Uterus (tissue), 4 donors: ENCODE measurements around the gene CBLC. TPM values are rescaled to one million over a fixed set of nuclear protein-coding genes. Genes with fewer than 3 reads are reported as not detected.

Source experiments
- DNase-seq, 2 donors: peaks; one replicate each; pipeline ENCODE4 v3.0.0-alpha.2; 2019 to 2020
- H3K27ac ChIP-seq, 2 donors: fragments of 200-600 bp; sonication (generic); 1 replicate in 1 of 2; 2 replicates in 1 of 2; pipeline ENCODE4 v1.5.1; 2016 to 2018
- H3K27me3 ChIP-seq, 2 donors: fragments of 200-600 bp; sonication (generic); one replicate each; pipeline ENCODE4 v1.5.1; 2018 to 2019; ENCODE audit warnings: control low read depth in 1 of 2
- H3K36me3 ChIP-seq, 2 donors: fragments of 200-600 bp; sonication (generic); one replicate each; pipeline ENCODE4 v1.5.1; 2019; ENCODE audit warnings: control low read depth in 1 of 2
- H3K4me1 ChIP-seq, 2 donors: fragments of 200-600 bp; sonication (generic); one replicate each; pipeline ENCODE4 v1.5.1; 2018 to 2019; ENCODE audit warnings: control low read depth in 1 of 2
- H3K4me3 ChIP-seq, 2 donors: fragments of 200-600 bp; sonication (generic); 1 replicate in 1 of 2; 2 replicates in 1 of 2; pipeline ENCODE4 v1.5.1; 2018 to 2019; ENCODE audit warnings: mild to moderate bottlenecking in 1 of 2
- H3K9me3 ChIP-seq, 2 donors: fragments of 200-600 bp; sonication (generic); one replicate each; pipeline ENCODE4 v1.5.1; 2019; ENCODE audit warnings: control low read depth in 1 of 2
- POLR2A ChIP-seq, 2 donors: fragments of 450-650 bp; IDR thresholded peaks; one replicate each; pipeline ENCODE4 v1.6.1; 2016; ENCODE audit warnings: antibody characterized with exemption in 2 of 2, mild to moderate bottlenecking in 1 of 2, moderate library complexity in 1 of 2
- intact Hi-C: fragments of 100-400 bp; cut with DNase I; formaldehyde crosslinking; loops from one replicate; pipeline ENCODE4 v1.15.1; 2023; ENCODE audit warnings: low total_unique reads
- total RNA-seq, 4 donors: library from RNA; depleted of rRNA in 3 of 4; stranded (reverse); fragments of >200 nt in 3 of 4; gene quantifications; one replicate each; pipeline versions ENCODE4 v1.1.0 to v1.2.4, GENCODE V29; 2014 to 2023
- TF ChIP-seq, protein P1 (sequence below), 4 experiments: fragments of 200-600 bp in 2 of 4; fragments of 450-650 bp in 2 of 4; sonication (generic) in 2 of 4; IDR thresholded peaks; one replicate each; pipeline ENCODE4 v1.5.1; 2016 to 2019; ENCODE audit warnings: antibody characterized with exemption in 4 of 4, mild to moderate bottlenecking in 2 of 4, moderate library complexity in 1 of 4
- donor health status: DM: yes; HTN: yes; CAD: no.

CBLC gene
- total RNA-seq, 4 donors from 2014 or later, result 0.29 to 5.8 TPM; not detected in 2

DNA sequence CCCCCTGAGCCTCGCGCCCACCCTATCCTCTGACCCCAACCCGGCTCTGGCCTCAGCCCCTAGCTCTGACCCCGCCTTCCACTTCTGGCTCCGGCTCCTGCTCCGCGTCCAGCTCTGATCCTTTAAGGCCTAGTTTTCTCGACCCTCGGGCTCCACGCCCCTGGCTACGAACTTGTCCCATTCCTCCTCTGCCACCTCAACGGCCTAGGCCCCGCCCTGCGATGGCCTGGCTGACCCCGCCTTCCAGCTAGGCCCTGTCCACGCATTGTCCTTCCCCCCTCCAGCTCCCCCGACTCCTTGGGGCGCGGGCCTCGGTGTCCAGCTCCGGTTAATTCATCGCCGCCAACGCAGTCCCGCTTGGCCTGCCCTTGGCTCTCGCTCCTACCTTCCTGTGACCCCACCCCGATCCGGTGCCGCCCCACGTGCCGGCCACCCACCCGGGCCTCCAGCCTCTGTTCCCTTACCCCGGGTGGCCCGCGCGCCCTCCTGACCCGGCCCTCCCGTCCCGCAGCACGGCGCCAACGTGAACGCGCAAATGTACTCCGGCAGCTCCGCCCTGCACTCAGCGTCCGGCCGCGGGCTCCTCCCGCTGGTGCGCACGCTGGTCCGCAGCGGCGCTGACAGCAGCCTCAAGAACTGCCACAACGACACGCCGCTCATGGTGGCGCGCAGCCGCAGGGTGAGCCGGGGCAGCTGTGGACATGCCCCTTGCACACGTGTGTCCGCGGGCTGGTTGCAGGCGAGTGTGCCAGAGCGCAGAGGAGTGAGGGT lies 19.8 kb upstream of the CBLC start:
- peak in 1 of 2 donors; percentile 19 for TF ChIP-seq POLR2A (IDR thresholded peaks at IDR 0.05)
- TF ChIP-seq, protein P1, sequence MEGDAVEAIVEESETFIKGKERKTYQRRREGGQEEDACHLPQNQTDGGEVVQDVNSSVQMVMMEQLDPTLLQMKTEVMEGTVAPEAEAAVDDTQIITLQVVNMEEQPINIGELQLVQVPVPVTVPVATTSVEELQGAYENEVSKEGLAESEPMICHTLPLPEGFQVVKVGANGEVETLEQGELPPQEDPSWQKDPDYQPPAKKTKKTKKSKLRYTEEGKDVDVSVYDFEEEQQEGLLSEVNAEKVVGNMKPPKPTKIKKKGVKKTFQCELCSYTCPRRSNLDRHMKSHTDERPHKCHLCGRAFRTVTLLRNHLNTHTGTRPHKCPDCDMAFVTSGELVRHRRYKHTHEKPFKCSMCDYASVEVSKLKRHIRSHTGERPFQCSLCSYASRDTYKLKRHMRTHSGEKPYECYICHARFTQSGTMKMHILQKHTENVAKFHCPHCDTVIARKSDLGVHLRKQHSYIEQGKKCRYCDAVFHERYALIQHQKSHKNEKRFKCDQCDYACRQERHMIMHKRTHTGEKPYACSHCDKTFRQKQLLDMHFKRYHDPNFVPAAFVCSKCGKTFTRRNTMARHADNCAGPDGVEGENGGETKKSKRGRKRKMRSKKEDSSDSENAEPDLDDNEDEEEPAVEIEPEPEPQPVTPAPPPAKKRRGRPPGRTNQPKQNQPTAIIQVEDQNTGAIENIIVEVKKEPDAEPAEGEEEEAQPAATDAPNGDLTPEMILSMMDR (IDR thresholded peaks at IDR 0.05), result peak; percentile 44 to 49 (median 48)
- intact Hi-C loops, result no loop called here

DNA sequence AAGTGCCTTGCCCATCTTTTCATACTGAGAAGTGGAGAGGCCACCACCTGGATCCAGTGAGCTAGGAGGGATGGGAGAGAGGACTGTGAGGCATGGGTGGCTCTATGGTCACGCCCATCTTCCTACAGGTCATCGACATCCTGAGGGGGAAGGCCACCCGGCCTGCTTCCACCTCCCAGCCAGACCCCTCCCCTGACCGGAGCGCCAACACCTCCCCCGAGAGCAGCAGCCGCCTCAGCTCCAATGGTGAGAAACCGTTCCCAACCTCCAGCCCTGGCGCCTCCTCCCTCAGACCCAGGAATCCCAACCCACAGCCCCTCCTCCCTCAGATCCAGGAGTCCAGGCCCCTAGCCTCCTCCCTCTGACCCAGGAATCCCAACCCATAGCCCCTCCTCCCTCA lies 19.1 kb upstream of the CBLC start:
- DNase-seq, result peak in 1 of 2 donors; percentile 43
- Histone ChIP-seq H3K36me3 (no peaks in the 10 kb centered on the region), H3K4me1 (peaks cover 0 to 33% of the 10 kb centered on the region in 2 donors), H3K27me3 (no peaks in the 10 kb centered on the region), H3K27ac (peak overlapping the region; percentile 5 to 87), H3K9me3 (no peaks in the 10 kb centered on the region), H3K4me3 (peak overlapping the region in 1 of 2 donors; percentile 36)
- no peak for TF ChIP-seq POLR2A (IDR thresholded peaks at IDR 0.05)
- TF ChIP-seq, protein P1 (IDR thresholded peaks at IDR 0.05), result no peak
- intact Hi-C loops, result no loop called here

More for the DNA sequence above, 19.8 kb upstream of the CBLC start:
- H3K27ac ChIP-seq, result peak overlapping the region; percentile 83 to 87
- H3K27me3 ChIP-seq, result no peaks in the 10 kb centered on the region
- DNase-seq, result peak; percentile 67 to 81
- peak overlapping the region; percentile 35 to 36 for H3K4me3 ChIP-seq
- peaks cover 0 to 33% of the 10 kb centered on the region in 2 donors for H3K4me1 ChIP-seq
- no peaks in the 10 kb centered on the region for H3K9me3 ChIP-seq
- H3K36me3 ChIP-seq, result no peaks in the 10 kb centered on the region

- no peaks in the 10 kb centered on the region for H3K9me3 ChIP-seq
- no peaks in the 10 kb centered on the region for H3K36me3 ChIP-seq
- H3K4me3 ChIP-seq, result no peak overlapping the region
- TF ChIP-seq, protein P1 (IDR thresholded peaks at IDR 0.05), result no peak
- H3K4me1 ChIP-seq, result peaks cover 0 to 32% of the 10 kb centered on the region in 2 donors
- intact Hi-C loops, result no loop called here
- no peak for DNase-seq
- H3K27me3 ChIP-seq, result no peaks in the 10 kb centered on the region
- H3K27ac ChIP-seq, result peak overlapping the region; percentile 33 to 87
Observed at GRCh38 chr19:44759083-44759804, 18.4 kb upstream of the CBLC start.

GRCh38 chr19:44762038-44762437 lies 15.7 kb upstream of the CBLC start:
- no peaks in the 10 kb centered on the region for H3K36me3 ChIP-seq
- H3K27me3 ChIP-seq, result no peaks in the 10 kb centered on the region
- TF ChIP-seq, protein P1 (IDR thresholded peaks at IDR 0.05), result no peak
- TF ChIP-seq POLR2A (IDR thresholded peaks at IDR 0.05), result no peak
- intact Hi-C loops, result no loop called here
- no peak overlapping the region for H3K4me3 ChIP-seq
- no peak for DNase-seq
- no peak overlapping the region for H3K27ac ChIP-seq
- H3K9me3 ChIP-seq, result no peaks in the 10 kb centered on the region
- peaks cover 0 to 7% of the 10 kb centered on the region in 2 donors for H3K4me1 ChIP-seq
